PFSK-1 (cell line): Measurements from ENCODE around the gene CBR1.

Experiments used
- FOXP2 ChIP-seq: optimal IDR thresholded peaks from 2 replicates; pipeline ENCODE3; 2011; ENCODE audit warnings: borderline replicate concordance, control low read depth, inconsistent platforms; ENCODE audit not compliant: insufficient read depth; ENCODE audit errors: extremely low read length, extremely low read depth
- POLR2AphosphoS5 ChIP-seq: IDR thresholded peaks from 2 replicates; pipeline ENCODE4 v1.6.1; 2012; ENCODE audit warnings: low read depth, mild to moderate bottlenecking, control low read depth, low read length, moderate library complexity
- REST ChIP-seq, 2 experiments: IDR thresholded peaks; 2 replicates each; pipeline versions ENCODE4 v1.6.1 to v1.8.0; 2011 to 2012; ENCODE audit warnings: low read depth in 2 of 2, low read length in 2 of 2, control low read depth in 1 of 2, inconsistent platforms in 1 of 2, mild to moderate bottlenecking in 1 of 2, moderate library complexity in 1 of 2; ENCODE audit not compliant: insufficient read depth in 1 of 2
- SIN3A ChIP-seq: IDR thresholded peaks from 2 replicates; pipeline ENCODE4 v1.6.1; 2012; ENCODE audit warnings: mild to moderate bottlenecking, low read length, moderate library complexity, borderline replicate concordance; ENCODE audit not compliant: insufficient read depth
- TAF1 ChIP-seq: IDR thresholded peaks from 2 replicates; pipeline ENCODE4 v1.6.1; 2012; ENCODE audit warnings: low read length, control low read depth, borderline replicate concordance; ENCODE audit not compliant: insufficient read depth

GRCh38 chr21:36045993-36046392 is 23.8 kb upstream of the CBR1 start:
- TF ChIP-seq REST (IDR thresholded peaks at IDR 0.05; ENCODE audit: insufficient read depth in 1 of 2, low read depth in 2 of 2, low read length in 2 of 2) (no peak), POLR2AphosphoS5 (no peak), TAF1 (no peak), SIN3A (no peak), FOXP2 (no peak)
